LNCaP clone FGC (cell line): ENCODE results near the gene DAO.
A peak's percentile ranks its signal among the peaks of the same experiment; 100 is the strongest.

Source experiments
- DNase-seq: peaks from one replicate; pipeline ENCODE4 v3.0.0-alpha.2; 2011; ENCODE audit warnings: low read depth
- H3K4me3 ChIP-seq: 2 replicates; pipeline ENCODE4 v1.5.1; 2011; ENCODE audit warnings: mild to moderate bottlenecking, low read depth, low read length, control low read depth
- CTCF ChIP-seq: IDR thresholded peaks from 2 replicates; pipeline ENCODE4 v1.5.1; 2012; ENCODE audit warnings: mild to moderate bottlenecking; ENCODE audit not compliant: control insufficient read depth, insufficient read depth; ENCODE audit errors: extremely low read depth

DAO gene

GRCh38 chr12:108918206-108918605 is 38.3 kb downstream of the DAO start:
- DNase-seq, result no peak
- no peak overlapping the region for H3K4me3 ChIP-seq
- TF ChIP-seq CTCF, result no peak

- DNase-seq, result no peak
- TF ChIP-seq CTCF, result no peak
- no peak overlapping the region for H3K4me3 ChIP-seq
Observed at GRCh38 chr12:108918960-108919642, 39.2 kb downstream of the DAO start.

GRCh38 chr12:108921946-108922345 is 42.1 kb downstream of the DAO start:
- DNase-seq, result no peak
- TF ChIP-seq CTCF, result no peak
- no peak overlapping the region for H3K4me3 ChIP-seq

GRCh38 chr12:108922918-108923317 is 43.0 kb downstream of the DAO start:
- no peak for DNase-seq
- no peak overlapping the region for H3K4me3 ChIP-seq
- no peak for TF ChIP-seq CTCF

GRCh38 chr12:108928695-108929094 is 48.8 kb downstream of the DAO start:
- no peak for TF ChIP-seq CTCF
- no peak overlapping the region for H3K4me3 ChIP-seq
- no peak for DNase-seq

- no peak for TF ChIP-seq CTCF
- H3K4me3 ChIP-seq, result no peak overlapping the region
- peak; percentile 38 for DNase-seq
Observed at GRCh38 chr12:108930155-108930554, 50.3 kb downstream of the DAO start.

- DNase-seq, result no peak
- TF ChIP-seq CTCF, result no peak
- H3K4me3 ChIP-seq, result no peak overlapping the region
Observed at GRCh38 chr12:108930756-108931155, 50.9 kb downstream of the DAO start.
